ENCODE results near the gene RFC1.

DNA sequence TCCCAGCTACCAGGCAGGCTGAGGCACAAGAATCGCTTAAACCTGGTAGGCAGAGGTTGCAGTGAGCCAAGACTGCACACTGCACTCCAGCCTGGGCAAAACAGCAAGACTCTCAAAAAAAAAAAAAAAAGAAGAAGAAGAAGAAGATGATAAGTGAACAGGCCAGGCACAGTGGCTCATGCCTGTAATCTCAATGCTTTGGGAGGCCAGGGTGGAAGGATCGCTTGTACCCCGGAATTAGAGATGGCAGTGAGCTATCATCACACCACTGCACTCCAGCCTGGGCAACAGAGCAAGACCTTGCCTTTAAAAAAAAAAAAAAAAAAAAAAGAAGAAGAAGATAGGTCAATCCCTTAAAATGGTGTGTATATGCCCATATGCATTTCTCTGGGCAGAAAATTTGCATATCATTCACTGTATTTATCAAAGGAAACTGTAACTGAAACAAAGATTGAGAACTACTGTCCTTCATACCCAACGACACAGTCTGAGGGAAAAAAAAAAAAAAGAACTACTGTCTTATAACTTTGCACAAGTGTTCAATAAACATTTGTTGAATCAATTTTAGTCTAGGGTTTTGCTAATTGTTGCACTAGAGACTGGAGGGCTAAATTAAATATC is 2.3 kb downstream of the RFC1 start:
- TF ChIP-seq, protein P1, sequence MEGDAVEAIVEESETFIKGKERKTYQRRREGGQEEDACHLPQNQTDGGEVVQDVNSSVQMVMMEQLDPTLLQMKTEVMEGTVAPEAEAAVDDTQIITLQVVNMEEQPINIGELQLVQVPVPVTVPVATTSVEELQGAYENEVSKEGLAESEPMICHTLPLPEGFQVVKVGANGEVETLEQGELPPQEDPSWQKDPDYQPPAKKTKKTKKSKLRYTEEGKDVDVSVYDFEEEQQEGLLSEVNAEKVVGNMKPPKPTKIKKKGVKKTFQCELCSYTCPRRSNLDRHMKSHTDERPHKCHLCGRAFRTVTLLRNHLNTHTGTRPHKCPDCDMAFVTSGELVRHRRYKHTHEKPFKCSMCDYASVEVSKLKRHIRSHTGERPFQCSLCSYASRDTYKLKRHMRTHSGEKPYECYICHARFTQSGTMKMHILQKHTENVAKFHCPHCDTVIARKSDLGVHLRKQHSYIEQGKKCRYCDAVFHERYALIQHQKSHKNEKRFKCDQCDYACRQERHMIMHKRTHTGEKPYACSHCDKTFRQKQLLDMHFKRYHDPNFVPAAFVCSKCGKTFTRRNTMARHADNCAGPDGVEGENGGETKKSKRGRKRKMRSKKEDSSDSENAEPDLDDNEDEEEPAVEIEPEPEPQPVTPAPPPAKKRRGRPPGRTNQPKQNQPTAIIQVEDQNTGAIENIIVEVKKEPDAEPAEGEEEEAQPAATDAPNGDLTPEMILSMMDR (IDR thresholded peaks at IDR 0.05), result no peak
- no peak for TF ChIP-seq POLR2A (IDR thresholded peaks at IDR 0.05)
